ENCODE data around the gene POMP.

- TF ChIP-seq, protein P1, sequence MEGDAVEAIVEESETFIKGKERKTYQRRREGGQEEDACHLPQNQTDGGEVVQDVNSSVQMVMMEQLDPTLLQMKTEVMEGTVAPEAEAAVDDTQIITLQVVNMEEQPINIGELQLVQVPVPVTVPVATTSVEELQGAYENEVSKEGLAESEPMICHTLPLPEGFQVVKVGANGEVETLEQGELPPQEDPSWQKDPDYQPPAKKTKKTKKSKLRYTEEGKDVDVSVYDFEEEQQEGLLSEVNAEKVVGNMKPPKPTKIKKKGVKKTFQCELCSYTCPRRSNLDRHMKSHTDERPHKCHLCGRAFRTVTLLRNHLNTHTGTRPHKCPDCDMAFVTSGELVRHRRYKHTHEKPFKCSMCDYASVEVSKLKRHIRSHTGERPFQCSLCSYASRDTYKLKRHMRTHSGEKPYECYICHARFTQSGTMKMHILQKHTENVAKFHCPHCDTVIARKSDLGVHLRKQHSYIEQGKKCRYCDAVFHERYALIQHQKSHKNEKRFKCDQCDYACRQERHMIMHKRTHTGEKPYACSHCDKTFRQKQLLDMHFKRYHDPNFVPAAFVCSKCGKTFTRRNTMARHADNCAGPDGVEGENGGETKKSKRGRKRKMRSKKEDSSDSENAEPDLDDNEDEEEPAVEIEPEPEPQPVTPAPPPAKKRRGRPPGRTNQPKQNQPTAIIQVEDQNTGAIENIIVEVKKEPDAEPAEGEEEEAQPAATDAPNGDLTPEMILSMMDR (IDR thresholded peaks at IDR 0.05): no peak
- no peak for TF ChIP-seq POLR2A (IDR thresholded peaks at IDR 0.05)
Measured at GRCh38 chr13:28659621-28659970, 666 bp downstream of the POMP start.

All from adrenal gland (tissue), 5 donors.